Activated CD8-positive, alpha-beta memory T cell treated with anti-CD3 and anti-CD28 coated beads for 4 hours (primary cell): Measurements from ENCODE around the gene ERVW-1.
"Not testable (repeated sequence)": the region's sequence is repeated elsewhere in the genome, so short reads cannot be mapped to it uniquely, and the experiment has no call there.

ENCODE experiments used
- DNase-seq, 2 donors: peaks; one replicate each; pipeline ENCODE4 v3.0.0-alpha.2; 2020; ENCODE audit warnings: low read depth in 2 of 2

Gene ERVW-1, protein sequence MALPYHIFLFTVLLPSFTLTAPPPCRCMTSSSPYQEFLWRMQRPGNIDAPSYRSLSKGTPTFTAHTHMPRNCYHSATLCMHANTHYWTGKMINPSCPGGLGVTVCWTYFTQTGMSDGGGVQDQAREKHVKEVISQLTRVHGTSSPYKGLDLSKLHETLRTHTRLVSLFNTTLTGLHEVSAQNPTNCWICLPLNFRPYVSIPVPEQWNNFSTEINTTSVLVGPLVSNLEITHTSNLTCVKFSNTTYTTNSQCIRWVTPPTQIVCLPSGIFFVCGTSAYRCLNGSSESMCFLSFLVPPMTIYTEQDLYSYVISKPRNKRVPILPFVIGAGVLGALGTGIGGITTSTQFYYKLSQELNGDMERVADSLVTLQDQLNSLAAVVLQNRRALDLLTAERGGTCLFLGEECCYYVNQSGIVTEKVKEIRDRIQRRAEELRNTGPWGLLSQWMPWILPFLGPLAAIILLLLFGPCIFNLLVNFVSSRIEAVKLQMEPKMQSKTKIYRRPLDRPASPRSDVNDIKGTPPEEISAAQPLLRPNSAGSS

DNA sequence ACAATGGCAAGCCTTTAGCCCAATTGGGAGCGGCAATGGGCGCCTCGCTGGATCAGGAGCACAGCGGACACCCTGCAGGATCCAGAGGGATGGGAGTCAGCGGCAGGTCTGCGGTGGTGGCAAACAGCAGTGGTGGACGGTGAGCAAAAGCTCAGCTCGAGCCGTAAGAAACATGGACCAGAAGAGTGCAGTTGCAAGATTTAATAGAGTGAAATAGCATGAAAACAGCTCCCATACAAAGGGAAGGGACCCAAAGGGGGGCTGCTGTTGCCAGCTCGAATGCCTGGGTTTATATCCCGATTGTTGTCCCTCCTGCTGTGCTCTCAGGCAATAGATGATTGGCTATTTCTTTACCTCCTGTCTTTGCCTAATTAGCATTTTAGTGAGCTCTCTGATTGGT lies at the start of gene ERVW-1:
TSS of gene ERVW-1 (minus strand) at position 266 of the 400 bp plus-strand sequence. CDS start 7,565 bp downstream, outside the sequence.
- DNase-seq = not testable (repeated sequence)

DNA sequence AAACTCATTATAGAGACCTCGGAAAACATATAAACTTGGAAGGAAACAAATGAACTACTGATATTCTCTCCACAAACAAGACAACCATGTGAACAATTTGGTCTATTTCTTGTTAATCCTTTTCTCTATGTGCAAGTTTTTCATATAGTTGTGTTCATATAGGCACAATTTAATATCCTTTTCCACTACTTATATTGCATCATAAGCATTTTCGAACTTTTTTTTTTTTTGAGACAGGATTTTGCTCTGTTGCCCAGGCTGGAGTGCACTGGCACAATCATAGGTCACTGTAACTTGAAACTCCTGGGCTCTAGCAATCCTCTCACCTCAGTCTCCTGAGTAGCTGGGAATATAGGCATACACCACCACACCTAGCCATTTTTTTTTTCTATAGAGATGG lies 45.4 kb upstream of the ERVW-1 start:
- no peak for DNase-seq

DNA sequence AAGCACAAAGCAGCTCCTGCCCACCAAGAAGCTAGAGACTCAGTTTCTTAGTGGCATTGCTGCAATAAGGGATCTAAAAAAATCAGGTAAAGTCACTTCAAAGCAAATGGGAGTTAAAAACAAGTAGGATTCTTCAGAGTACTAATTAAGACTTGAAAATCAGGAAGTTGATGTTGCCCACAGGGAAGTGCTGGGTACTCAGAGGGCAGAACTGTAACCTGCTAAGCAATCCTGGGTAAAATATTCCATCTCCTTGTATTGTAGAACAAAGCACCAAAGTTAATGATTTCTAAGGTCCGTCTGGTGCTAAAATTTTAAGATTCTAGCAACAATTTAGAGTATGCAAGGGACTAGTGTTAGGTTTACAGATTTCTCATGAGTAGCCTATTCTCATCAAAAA lies 42.3 kb upstream of the ERVW-1 start:
- DNase-seq = no peak

DNA sequence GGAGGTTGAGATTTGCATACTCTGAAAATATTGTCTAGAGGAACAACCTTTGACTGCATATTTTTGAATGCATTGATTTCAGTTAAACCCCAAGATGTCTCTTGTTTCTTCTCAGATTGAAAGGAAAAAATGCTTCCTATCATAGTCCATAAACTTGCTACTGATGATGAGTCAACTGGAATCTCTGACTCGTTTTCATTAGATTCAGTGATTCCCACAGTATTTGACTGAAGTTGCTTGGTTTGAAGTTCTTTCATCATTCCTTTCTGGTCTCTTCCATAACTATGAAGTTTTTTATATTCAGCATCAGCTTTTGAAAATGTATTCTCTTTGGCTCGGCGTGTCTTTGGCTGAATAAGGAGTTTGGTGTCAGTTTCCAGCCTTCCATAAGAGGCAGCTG lies 39.9 kb upstream of the ERVW-1 start:
- no peak for DNase-seq

DNA sequence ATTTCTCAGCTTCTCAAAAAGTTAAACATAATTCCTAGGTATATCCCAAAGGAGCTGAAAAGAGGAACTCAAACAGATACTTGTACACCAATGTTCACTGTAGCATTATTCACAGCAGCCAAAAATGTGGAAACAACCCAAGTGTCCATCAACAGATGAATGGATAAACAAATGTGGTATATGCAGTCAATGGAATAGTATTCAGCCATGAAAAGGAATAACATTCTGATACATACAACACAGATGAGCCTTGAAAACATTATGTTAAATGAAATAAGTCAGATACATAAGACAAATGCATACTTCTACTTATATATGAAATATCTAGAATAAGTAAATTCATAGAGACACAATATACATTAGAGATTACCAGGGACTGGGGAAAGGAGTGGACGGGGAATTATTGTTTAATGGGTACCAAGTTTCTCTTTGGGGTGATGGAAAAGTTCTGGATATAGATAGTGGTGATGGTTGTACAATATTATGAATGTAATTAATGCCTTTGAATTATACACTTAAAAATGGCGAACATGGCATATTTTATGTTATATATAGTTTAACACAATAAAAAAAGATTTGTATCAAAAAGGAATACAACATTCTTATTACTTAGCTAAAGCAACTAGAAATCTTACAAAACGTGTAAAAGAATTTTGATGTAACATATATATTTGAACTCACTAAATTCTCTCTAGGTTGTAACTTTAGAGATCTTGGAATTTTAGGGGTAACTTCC lies 35.6 kb upstream of the ERVW-1 start:
- DNase-seq = no peak

DNA sequence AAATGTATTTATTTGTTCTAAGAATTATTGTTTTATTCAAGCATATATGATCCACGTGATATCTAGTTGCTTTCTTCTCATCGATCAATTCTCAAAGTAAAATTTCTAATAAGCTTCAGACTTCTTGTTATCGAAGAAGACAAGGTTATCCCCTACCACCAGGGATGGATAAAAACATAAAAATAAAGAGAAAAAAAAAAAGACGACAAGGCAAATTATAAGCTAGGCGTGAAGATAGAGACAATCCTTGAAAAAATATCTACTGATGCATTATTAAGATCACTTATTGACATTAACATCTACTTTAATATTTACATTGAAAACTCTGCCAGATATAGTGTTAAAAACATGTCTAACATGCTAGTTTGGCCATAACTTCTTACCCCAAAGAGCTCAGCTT lies 31.2 kb upstream of the ERVW-1 start:
- DNase-seq = no peak

DNA sequence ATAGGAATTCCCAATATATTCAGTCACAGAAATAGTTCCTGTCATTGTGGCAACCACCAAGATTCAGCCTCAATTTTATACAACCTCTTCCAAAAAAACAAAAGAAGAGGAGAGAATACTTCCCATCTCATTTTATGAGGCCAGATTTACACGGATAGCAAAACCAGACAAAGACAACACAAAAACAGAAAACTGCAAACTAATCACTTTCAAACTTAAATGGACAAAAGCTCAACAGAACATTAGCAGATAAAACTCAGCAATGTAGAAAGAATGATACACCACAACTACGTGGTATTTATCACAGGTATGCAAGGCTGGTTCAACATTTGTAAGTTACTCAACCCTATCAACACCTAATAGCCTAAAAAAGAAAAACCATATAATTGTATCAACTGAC lies 28.6 kb upstream of the ERVW-1 start:
- no peak for DNase-seq

DNA sequence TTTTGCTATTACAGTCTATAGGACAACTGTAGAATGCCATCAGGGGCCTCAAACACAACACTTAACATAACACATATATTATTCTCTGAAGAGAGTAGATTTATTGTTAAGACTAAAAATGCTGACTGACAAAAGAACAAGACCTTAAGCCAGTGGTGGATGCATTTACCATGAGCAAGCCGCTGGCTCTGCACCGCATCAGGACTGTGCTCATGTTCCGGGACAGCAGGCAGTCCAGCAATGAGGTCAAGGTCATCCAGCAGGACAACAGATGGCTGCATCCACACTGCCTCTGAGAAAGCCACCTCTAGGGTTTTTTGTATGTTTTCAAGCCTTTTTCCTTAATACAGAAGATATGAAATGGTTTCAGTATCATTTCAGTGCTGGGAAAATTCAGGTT lies 26.8 kb upstream of the ERVW-1 start:
- no peak for DNase-seq

DNA sequence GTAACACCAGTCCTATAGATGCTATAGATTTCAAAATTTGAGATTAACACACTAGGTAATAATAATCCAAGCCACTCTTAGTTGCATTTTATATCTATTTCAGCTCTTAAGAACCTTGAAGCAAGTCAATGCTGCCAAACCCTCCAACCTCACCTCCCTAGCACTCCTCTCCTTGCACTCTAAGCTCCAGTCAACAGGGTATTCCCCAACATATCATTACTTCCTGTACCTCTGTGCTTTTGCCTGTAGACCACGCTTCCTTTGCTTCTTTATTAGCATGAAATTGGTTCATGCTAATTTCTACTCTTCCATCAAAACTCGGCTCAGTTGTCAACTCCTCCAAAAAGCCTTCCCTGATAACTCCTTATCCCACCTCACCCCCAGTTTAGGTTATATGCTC lies 26.0 kb upstream of the ERVW-1 start:
- no peak for DNase-seq

DNA sequence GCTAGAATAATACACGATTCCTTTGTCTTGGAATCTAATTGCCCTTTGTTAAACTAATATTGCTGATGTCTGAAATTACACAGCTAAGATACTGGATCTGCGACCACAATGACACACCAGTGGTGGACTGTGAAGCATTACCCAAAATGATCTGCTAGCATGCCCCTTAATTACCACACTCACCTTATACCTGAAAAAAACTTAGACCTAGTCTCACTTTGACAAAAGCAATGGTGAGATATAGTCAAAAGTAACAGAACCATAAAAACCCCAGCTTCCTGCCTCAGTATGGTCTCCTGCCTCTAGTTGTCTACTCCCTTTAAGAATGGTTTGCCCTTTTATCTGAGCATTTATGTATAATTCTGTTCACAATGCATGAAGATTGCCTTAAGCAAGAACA lies 20.8 kb upstream of the ERVW-1 start:
- no peak for DNase-seq

DNA sequence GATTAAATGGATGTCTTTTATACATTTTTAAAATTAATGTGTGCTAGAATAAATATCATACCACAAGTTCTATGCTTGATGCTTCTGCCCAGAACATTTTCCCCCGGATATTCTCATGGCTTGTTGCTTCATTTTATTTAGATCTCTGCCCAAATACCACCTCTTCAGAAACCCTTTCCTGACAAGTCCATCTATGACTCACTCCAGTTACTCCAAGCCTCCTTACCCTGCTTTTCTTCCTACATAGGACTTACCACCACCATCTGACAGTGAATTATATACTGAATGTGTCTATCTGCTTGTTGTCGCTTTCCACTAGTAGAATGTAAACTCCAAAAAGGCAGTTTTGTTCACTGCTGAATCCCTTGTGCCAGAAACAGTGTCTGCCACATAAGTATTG lies 19.1 kb upstream of the ERVW-1 start:
- DNase-seq = no peak

DNA sequence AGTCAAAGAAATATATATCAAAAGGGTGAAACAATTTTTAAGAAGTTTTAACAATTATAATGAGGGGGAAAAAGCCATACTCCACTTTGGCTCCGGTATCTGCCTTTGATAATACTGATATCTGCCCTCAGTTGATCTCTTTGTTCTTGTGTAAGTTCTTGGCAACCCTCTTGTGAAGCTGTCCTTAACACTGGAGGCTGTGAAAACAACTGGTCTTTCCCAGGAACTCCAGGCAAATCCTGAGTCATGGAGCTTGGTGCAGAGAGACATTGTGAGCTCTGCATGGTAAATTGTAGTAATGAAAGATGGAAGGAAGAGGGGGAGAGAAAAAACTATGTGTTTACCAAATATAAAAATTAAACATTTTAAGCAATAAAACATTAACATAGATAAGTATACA lies 11.9 kb upstream of the ERVW-1 start:
- no peak for DNase-seq

DNA sequence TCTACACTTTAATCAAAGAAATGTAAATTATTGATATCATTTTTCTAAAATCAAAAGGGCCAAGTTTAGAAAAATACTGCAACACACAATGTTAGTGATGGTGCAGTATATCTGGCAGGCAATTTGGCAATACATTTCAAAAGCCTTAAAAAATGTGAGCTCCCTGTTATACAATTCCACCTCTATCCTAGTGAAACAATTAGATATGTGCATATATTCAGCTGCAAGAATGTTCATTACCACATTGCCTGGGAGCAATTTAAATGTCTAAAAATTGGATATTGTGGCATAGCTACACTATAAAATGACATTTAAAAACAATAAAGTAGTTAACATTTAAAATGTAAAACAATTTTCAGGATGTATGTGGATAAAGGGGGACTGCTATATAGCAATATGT lies 10.1 kb upstream of the ERVW-1 start:
- no peak for DNase-seq

DNA sequence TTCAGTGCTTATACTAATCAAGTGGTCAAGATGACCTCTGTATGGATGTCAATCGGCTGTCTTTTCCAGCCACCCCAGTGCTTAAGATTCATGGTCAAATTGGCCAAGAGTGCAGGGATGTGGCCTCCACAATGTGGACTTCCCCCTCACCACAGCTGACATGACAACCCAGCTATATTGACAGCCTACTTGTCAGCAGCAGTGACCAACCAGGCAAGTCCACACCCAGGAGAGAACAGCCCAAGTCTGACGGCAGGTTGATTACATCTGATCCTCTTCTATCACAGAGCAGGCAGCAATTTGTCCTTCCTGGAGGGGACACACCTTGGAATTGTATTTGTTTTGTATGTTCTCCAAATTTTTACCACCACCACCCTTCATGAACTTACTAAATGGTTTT lies 8.2 kb upstream of the ERVW-1 start:
- no peak for DNase-seq

DNA sequence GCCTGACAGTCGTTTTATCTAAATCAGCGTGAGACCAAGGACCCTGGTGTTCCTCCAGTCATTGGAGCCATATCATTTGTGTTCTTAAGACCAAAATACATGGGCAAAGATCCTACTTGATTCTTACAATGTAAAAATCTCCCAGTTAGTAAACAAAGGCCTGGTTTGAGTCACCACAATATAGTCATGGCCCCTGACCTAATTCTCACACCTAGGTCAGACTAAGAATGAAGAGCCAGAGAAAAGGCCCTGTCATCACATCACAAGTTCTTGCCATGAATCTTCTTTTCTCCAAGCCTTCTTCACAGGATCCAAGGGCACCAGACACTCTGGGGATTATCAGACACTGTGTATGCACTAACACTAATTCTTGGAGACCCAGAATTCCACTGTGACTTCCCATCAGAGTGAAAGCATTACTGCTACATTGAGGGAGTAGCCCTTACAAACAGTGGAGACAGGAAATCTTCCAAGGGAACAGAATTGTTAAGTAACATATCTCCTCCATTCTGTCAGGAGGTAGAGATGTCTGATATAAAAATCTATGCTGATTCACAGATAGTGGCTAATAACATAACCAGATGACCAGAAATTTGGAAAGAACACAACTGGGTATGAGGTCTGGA lies 7.6 kb upstream of the ERVW-1 start:
- no peak for DNase-seq

DNA sequence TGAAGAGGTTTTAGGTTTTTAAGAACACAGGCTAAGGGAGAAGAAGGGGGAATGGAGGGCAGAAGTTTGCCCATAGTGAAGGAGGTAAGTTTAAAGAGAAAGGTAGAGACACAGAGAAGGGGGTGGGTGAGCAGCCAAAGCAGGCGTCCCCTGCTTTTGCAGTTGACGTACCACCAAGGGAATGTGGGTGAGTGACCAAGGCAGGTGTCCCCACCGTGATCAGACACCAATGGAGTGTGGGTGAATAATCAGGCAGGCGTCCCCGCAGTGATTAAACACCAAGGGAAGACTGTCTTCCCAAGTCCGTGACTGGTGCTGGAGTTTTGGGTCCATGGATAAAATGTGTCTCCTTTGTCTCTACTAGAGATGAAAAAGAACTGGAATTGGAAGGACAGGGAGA lies 6.5 kb upstream of the ERVW-1 start:
- DNase-seq = not testable (repeated sequence)

DNA sequence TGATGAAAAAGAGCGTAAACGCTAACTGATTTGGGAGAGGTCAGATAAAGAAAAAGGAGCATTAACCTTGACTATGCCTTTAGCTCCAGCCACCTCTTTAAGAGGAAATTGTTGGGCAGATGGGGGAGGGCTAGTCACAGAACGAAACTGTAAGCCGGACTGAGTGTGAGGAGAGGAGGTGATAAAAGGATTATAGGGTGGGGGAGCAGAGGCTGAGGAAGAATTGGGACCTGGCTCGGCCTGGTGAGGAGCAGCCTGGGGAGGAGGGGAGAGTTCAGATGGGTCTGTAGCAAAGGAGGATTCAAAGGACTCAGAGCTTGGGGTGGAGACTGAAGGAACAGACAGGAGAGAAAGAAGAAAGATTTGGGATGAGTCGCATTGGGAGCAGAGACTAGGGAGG lies 5.9 kb upstream of the ERVW-1 start:
- not testable (repeated sequence) for DNase-seq

DNA sequence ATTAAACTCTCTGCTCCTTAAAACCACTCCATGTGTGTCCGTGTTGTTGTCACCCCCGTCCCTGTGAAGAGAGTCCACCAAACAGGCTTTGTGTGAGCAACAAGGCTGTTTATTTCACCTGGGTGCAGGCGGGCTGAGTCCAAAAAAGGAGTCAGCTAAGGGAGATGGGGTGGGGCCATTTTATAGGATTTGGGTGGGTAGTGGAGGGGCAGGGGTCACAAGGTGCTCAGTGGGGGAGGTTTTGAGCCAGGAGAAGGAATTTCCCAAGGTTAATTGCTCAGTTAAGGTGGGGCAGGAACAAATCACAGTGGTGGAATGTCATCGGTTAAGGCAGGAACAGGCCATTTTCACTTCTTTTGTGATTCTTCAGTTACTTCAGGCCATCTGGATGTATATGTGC lies 1.4 kb upstream of the ERVW-1 start:
- DNase-seq = not testable (repeated sequence)

DNA sequence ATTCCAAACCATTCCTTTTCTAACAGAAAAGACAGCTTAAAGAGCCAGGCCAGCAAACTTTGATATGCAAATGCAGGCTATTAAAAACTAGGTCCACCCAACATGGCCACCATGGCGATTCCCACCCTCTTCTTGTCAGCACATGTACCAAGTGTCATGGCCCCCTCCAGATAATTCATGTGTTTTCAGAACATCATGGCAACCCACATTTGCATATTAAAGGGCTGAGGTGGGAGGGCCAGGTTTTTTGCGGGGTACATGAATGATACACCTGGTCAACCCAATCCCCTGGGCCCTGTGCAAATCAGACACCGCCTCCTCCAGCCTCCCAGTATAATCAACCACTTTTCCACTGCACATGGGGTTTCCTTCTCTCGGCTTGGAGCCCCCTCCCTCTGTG lies 965 bp upstream of the ERVW-1 start:
- DNase-seq = no peak

DNA sequence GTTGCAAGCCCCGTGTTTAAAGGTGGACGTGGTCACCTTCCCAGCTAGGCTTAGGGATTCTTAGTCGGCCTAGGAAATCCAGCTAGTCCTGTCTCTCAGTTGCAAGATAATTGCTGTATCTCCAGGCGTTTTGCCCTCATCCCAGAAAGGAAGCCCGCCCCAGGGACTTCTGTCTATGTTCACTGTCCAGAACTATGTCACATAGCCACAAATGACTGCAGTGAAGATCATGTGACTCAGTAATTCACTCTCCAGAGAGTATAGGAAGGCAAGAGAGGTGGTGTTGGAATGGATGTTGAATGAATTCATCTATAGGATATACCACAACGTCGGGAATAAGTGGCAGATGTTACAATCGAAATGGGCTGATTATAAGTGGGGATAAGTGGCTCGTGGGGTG lies 349 bp upstream of the ERVW-1 start:
- DNase-seq = no peak

DNA sequence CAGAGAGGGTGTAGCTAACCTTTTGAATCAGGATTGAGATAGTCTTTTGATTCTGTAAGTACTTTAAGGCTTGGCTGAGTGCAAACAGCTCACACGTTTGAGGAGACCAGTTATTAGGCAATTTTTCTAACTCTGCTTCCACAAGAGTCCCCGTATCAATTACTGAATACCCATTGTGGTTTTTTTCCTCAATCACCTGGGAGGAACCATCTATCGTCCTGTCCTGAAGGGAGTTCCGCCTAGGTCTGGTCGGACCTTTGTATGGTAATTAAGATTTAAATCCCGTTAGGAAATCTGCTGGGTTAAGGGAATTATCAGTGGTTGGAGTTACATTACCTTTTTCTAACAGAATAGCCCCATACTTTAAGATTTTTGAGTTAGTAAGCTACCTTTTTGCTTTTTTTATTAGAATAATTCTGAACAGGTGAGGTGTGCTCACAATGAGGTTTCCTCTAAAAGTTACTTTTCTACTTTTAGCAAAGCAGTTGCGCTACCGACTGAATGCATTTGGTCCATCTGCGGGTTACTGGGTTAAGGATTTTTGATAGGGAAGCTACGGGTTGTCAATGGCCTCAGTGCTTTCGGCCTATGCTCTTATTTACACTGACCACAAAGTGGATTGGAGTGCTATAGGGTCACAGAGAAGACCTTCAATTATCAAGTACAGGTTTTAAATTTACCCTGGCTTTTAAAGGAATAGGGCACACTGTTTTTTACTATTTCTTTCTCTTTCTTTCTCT lies 1.7 kb downstream of the ERVW-1 start:
- DNase-seq = not testable (repeated sequence)

DNA sequence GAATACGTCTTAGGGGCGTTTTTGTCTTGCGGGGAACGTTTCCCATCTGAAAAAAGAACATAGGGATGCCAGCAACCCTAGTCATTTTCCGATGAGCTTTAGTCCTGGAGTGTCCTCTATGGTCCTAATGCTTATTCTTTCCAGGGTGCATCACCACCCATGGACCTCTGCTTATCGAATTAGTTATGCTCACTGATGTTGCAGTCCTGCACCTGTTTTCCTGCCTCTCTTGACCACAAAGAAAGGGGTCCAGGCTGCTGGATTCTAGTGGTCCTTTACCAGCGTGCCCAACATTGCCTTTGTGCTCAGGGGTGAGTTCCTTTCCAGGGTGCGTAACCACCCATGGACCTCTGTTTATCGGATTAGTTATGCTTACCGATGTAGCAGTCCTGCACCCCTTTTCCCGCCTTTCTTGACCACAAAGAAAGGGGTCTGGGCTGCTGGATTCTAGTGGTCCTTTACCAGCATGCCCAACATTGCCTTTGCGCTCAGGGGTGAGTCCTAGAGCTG lies 2.4 kb downstream of the ERVW-1 start:
- DNase-seq = not testable (repeated sequence)
